HG02884 (cell line): ENCODE results near the gene MRPL57.
"Not testable (repeated sequence)": the region's sequence is repeated elsewhere in the genome, so short reads cannot be mapped to it uniquely, and the experiment has no call there.

Experiments used
- ATAC-seq: cut with Tn5 transposase; IDR thresholded peaks from one replicate; pipeline ENCODE4 v1.9.1; 2021; ENCODE audit warnings: mild to moderate bottlenecking, moderate library complexity; ENCODE audit not compliant: unreplicated experiment

MRPL57 gene

DNA sequence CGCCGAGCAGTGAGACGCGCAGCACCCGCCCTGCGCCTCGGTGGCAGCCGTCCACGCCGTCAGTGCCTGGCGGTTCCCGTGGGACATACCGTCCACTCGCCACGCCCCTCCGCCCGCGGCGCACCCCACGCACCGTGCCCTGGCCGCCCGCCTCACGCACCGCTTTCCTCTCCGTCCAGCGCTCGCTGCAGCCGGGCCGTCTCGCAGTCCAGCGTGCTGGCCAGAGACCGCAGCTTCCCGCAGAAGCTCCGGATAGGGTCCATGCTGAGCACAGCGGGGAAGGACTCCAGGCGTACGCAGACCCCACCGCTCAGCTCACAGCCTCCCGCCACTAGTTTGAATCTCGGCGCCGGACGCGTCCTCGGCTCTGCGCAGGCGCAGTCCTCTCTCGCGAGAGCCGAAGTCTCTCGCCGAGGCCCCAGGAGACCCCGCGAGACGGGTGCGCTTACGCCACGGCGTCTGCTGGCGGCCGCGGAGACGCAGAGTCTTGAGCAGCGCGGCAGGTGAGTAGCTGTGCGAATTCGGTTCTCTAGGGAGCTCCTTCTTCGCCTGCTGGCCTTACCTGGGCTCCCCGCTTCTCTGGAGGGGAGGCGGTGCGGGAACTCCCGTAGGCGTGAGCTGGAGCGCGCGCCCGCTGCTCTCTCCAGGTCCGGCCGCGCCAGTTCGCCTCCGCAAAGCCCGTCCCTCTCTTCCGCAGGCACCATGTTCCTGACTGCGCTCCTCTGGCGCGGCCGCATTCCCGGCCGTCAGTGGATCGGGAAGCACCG, at the start of gene MRPL57, which contains the start of gene SKA3:
TSS of gene MRPL57 (plus strand) at position 444 of the 767 bp plus-strand sequence. CDS start at position 703, 259 bp downstream.
TSS of gene SKA3 (minus strand) at position 338 of the 767 bp plus-strand sequence. CDS start at position 263, 75 bp downstream.
- peak; percentile 89 for ATAC-seq

DNA sequence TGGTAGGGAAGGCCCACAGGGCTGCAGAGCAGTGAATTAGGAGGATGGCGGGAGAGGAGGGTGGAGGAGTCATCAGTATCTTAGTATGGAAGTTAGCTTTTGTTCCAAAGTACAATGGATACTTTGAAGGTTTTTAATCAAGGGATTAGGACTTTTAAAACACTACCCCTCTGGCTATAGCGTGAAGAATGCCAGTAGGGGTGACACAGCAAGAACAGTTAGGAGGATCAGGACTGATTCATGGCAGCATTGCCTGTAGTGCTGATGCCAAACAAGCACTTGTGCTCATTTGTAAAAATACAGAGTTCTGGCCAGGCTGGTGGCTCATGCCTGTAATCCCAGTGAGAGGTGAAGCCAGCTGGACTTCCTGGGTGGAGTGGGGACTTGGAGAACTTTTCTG, 46.3 kb upstream of the MRPL57 start:
- ATAC-seq: no peak

DNA sequence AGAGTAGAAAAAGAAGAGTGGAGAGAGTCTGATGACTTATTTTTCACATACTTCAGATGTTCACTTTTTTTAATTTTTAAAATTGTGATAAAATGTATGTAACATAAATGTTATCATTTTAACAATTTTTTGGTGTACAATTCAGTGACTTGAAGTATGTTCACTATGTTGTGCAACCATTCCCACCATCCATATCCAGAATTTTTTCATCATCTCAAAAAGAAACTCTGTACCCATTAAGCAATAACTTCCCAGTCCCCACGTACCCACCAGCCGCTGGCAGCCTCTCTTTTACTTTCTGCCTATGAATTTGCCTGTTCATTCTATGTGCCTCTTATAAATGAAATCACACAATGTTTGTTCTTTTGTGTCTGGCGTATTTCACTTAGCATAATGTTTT, 43.4 kb upstream of the MRPL57 start:
- no peak for ATAC-seq

DNA sequence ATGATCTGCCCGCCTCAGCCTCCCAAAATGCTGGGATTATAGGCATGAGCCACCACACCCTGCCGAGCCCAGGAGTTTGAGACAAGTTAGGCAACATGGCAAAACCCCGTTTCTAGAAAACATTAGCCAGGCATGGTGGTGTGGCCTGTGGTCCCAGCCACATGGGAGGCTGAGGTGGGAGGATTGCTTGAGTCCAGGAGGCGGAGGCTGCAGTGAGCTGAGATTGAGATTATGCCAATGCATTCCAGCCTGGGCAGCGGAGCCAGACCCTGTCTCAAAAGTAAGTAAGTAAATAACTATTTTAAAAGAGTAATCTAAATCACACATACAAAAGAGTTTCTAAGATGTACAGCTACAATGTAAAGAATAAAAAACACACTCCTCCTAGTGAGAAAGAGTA, 42.0 kb upstream of the MRPL57 start:
- ATAC-seq: no peak

DNA sequence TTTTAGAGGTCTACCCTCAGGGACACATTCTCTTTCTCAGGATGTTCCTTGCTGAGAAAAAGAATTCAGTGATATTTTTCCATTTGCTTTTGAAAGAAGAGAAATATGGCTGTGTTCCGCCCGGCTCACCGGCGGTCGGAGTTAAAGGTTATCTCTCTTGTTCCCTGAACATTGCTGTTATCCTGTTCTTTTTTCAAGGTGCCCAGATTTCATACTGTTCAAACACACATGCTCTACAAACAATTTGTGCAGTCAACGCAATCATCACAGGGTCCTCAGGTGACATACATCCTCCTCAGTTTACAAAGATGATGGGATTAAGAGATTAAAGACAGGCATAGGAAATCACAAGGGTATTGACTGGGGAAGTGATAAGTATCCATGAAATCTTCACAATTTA, 40.6 kb upstream of the MRPL57 start:
- not testable (repeated sequence) for ATAC-seq

DNA sequence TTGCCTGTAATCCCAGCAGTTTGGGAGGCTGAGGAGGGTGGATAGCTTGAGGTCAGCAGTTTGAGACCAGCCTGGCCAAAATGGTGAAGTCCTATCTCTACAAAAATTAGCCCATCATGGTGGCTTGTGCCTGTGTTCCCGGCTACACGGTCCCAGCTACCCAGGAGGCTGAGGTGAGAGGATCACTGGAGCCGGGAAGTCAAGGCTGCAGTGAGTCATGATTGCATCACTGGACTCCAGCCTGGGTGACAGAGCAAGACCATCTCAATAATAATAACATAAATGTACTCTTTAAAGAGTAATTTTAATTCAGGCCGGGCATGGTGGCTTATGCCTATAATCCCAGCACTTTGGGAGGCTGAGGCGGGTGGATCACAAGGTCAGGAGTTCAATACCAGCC, 38.8 kb upstream of the MRPL57 start:
- ATAC-seq: no peak

DNA sequence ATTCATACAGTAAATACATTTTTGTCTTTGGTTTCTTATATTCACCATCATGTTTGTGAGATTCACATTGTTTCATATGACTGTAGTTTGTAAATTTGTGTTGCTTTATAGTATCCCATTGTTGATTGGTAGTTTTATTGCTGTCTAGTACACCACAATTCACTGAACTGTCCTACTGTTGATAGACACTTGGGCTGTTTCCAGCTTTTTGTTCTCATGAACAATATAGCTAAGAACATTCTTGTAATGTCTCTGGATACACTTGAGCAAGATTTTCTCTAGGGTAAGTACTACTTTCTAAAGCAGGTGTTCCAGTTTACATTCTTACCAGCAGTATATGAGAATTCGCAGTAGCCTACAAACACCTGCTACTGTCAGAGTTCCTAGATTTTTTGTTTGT, 37.9 kb upstream of the MRPL57 start:
- ATAC-seq: no peak

DNA sequence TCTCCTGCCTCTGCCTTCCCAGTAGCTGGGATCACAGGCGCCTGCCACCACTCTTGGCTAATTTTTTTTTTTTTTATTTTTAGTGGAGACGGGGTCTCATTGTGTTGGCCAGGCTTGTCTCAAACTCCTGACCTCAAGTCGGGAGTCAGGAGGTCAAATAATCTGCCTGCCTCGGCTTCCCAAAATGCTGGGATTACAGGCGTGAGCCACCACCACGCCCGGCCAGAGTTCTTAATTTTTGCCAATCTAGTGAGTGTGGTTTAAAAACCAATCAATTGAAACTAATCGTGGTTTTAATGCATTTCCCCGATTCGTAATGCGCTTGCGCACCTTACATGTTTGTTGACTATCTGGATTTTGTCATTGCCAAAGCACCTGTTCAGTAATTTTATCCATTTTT, 37.1 kb upstream of the MRPL57 start:
- no peak for ATAC-seq

DNA sequence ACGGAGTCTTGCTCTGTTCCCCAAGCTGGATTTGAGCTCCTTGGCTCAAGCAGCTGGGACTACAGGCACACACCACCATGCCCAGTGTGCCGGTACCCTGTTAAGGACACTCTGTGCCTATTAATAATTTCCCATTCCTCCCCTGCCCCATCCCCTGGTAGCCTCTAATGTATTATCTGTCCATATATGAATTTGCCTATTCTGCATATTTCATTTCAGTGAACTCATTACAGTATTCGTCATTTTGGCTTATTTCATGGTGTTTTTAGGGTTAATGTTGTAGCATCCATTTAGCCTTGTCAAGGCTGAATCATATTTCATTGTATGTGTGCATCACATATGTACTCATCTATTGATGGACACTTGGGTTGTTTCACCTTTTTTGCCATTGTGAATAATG, 33.7 kb upstream of the MRPL57 start:
- no peak for ATAC-seq

DNA sequence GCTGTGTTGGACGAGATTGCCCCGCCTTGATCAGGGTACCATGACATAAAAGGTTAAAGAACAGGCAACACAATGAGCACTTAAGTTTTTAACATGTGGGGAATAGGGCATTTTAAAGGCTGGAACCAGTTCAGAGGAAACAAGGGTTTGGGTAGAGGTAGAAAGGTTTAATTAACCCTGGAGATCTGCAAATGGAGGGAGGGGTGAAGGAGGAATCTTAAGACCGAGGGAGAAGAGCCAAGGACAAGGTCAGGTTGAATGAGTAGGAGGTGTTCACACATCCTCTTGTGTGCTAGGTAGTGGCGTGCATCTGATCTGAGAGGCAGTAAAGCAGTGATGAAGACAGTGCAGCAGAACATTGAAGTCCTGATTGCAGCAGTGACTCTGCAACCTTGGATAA, 28.6 kb upstream of the MRPL57 start:
- ATAC-seq: no peak

DNA sequence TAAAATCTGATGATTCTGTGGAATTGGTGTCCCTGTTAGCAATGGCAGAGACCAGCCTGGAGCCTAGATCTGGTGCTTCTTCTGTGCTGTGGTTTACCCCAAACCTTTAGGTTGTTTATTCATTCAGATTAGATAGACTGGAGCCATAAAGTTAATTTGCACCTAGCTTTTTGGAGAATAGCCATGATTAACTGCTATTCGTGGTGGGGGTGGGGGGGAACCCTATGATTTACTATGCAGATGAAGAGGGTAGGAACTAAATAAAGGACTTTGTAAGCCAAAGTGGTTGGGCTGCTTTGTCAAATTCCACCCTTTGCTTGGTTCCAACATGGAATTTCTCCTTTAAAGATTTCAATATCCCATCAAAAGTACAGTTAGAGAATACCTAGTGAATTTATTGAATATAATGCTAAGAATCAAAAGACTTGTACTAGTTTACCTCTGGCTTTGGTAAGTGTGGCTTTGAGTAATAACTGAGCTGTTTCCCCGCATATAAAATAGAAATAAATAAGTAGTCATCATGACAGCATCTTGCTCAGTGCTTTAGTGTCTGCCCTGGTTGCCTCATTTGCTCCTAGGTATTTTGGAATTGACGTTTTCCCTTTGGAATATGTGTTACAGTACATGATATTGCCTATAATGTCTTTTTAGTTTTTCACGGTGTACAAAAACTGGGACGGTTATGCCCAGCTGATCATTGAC, 27.8 kb upstream of the MRPL57 start:
- no peak for ATAC-seq

DNA sequence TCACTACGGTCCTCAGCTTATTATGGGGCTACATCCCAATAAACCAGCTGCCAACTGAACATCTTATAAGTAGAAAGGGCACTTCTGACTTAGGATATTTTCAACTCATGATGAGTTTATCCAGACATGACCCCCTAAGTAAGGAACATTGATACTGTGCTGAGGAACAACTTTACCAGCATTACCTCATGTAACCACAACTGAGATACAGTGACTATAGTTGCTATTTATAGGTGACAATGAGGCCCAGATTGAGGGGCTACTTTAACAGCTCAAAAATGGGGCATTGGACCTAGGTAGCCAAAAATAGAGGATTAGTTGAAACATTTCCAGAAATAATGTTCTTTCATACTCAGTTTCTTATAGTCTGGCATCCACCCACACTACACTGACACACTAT, 26.9 kb upstream of the MRPL57 start:
- ATAC-seq: peak; percentile 70

DNA sequence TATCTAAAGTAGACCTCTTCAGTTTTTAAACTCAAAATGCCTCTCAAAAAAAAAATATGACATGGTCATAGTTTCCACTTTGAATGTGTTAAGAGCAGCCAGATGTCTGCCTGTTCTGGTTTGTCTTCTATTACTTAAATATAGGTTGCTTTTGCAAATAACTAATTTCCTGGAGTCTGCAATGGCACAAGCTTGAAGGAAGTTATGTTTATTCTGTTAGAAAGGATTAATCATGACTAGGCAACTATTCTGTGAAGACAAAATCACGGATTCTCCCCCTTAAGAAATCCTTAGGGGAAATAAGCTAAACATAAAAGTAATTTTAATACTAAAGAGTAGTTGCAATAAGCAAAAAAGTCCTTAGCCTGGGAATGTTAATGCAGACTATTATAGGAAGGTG, 26.4 kb upstream of the MRPL57 start:
- no peak for ATAC-seq

DNA sequence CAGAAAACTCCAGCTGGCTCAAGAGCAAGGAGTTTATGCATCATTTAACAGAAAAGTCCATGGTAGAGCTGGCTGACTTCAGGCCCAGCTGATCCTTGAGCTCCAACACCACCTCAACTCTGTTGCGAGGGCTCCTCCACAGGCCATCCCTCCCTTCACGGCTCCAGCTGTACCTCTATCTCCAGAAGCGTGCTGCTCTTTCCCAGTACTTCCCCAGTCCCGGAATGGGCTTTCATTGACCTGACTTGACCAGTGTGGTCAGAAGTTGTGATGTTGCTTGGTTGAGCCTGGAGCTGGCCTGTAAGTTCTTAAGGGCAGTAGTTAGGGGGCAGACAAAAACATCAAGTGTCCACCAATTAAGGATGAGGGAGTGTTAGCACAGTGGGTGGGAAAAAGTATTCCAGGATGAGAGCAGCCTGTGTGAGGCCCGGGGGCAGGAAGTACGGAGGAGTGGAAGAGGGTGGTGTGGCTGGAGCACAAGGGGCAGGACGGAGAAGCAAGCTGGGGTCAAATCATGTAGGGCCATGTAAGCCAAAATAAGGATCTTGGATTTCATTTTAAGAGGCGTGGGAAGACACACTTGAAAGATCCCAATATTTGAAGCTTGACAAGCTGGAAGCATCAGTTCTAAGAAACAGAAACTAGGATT, 24.1 kb upstream of the MRPL57 start:
- ATAC-seq: no peak

DNA sequence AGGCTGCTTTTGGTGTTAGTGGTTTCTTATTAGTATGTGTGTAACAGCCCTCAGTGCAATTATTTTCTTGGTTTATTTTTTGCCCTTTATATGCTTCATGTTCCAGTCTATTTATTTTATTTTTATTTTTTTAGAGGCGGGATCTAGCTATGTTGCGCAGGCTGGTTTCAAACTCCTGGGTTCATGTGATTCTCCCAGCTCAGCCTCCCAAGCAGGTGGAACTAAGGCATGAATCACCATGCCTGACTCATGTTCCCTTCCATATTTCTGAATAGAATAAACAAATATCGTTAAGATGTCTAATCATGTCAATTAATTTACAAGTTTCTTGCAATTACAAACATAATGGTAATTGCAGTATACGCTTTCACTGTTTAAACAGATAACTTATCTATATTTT, 11.8 kb upstream of the MRPL57 start:
- no peak for ATAC-seq

DNA sequence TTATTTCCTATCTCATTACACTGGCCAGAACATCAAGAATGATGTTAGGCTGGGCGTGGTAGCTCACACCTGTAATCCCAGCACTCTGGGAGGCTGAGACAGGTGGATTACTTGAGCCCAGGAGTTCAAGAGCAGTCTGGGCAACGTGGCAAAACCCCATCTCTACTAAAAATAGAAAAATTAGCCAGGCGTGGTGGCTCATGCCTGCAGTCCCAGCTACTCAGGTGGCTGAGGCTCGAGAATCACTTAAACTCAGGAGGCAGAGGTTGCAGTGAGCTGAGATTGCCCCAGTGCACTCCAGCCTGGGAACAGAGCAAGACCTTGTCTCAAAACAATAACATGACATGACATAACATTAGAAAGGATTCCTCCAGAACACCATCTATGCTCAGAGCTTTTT, 10.9 kb upstream of the MRPL57 start:
- not testable (repeated sequence) for ATAC-seq

DNA sequence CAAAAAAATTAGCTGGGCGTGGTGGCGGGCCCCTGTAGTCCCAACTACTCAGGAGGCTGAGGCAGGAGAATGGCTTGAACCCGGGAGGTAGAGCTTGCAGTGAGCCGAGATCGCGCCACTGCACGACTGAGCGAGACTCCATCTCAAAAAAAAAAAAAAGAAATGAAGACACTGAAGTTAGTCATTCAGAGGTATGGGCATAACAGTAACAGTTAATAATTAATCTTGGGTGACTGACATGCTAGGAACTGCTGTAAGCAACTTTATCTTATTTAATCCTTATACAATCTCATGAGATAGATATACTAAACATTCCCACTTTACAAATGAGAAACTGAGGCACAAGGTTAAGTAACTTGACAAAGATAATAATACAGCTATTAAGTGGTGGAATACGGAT, 5.0 kb upstream of the MRPL57 start:
- no peak for ATAC-seq

DNA sequence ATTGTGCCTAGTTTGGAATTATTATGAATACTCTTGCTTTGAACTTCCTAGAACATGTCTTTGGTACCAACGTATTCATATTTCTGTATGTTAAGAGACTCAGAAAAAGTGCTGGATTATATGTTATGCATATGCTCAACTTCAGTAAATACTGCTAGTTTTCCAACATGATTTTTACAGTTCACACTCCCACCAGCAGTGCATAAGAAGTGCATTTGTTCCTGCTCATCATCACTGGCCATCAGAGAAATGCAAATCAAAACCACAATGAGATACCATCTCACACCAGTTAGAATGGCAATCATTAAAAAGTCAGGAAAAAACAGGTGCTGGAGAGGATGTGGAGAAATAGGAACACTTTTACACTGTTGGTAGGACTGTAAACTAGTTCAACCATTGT, 2.7 kb upstream of the MRPL57 start:
- ATAC-seq: not testable (repeated sequence)

DNA sequence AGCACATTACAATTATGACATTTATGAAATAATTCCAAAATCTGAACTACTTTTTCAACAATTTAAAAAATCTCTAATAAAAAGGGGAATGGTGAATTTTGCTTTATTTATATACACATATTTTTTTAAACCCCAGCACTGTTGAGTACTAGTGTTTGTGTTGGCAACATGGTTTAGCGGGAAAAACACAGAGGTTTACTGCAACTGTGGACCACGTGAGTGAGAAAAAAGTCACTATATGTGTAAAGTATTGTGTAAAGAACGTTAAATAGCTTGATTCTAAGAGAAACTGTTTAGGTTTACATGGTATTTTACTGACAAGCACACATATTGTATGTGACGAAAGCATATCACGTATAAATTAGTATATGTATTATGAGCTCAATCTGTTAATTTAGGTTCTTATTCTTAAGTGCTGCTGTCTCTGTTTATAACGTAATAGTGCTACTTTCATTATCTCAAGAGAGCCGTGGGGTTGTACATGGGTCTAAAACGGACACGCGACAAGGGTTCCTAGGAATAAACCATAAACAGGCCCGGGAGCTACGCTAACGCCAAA, 723 bp upstream of the MRPL57 start:
- ATAC-seq: no peak

DNA sequence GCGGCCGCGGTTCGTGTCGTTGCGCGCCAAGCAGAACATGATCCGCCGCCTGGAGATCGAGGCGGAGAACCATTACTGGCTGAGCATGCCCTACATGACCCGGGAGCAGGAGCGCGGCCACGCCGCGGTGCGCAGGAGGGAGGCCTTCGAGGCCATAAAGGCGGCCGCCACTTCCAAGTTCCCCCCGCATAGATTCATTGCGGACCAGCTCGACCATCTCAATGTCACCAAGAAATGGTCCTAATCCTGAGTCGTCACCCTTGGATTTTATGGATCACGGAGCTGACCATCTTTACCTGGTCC, 475 bp downstream of the MRPL57 start:
- ATAC-seq: peak; percentile 29

DNA sequence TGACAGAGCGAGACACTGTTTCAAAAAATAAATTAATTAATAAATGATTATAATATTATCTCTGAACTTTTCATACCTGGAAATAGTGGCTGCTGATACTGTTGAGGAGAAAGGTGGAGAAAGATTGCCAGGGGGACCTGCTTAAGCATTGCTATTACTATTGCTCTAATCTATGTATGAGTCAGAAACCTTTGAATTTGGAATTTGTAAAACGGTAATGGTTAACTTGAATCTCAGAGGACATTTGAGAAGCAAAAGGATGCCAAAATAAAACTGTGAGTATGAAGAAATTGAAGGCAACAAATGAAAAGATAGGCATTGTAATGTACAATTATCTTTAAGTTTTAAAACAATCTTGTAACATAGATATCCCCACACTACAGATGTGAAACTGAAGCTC, 5.2 kb downstream of the MRPL57 start:
- ATAC-seq: no peak

DNA sequence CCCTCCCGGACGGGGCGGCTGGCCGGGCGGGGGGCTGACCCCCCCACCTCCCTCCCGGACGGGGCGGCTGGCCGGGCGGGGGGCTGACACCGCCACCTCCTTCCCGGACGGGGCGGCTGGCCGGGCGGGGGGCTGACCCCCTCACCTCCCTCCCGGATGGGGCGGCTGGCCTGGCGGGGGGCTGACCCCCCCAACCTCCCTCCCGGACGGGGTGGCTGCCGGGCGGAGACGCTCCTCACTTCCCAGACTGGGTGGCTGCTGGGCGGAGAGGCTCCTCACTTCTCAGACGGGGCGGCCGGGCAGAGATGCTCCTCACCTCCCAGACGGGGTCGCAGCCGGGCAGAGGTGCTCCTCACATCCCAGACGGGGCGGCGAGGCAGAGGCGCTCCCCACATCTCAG, 10.0 kb downstream of the MRPL57 start:
- ATAC-seq: not testable (repeated sequence)
